ENCODE measurements around the gene FOSL2. TPM values are rescaled to one million over a fixed set of nuclear protein-coding genes. Genes with fewer than 3 reads are reported as not detected.

Gene FOSL2
- polyA plus RNA-seq, 1 donor from 2014 or later, result 0.50 TPM

- Mint-ChIP-seq H3K27ac (no peak overlapping the region), H3K4me1 (peaks cover 0 to 1% (median 0%) of the 10 kb centered on the region in 3 donors), H3K4me3 (no peak overlapping the region), H3K9me3 (no peaks in the 10 kb centered on the region), H3K27me3 (peaks cover 2% of the 10 kb centered on the region), H3K36me3 (no peaks in the 10 kb centered on the region)
Measured at GRCh38 chr2:28404086-28404485, 11.4 kb downstream of the FOSL2 start.

GRCh38 chr2:28405537-28405936 is 12.9 kb downstream of the FOSL2 start:
- peak overlapping the region in 1 of 3 donors; percentile 59 for H3K27ac Mint-ChIP-seq
- no peaks in the 10 kb centered on the region for H3K36me3 Mint-ChIP-seq
- H3K4me1 Mint-ChIP-seq, result peaks cover 0 to 3% (median 1%) of the 10 kb centered on the region in 3 donors
- H3K9me3 Mint-ChIP-seq, result no peaks in the 10 kb centered on the region
- peaks cover 5% of the 10 kb centered on the region for H3K27me3 Mint-ChIP-seq
- no peak overlapping the region for H3K4me3 Mint-ChIP-seq

- Mint-ChIP-seq H3K27ac (peak overlapping the region in 1 of 3 donors; percentile 76), H3K9me3 (no peaks in the 10 kb centered on the region), H3K36me3 (no peaks in the 10 kb centered on the region), H3K4me1 (peaks cover 0 to 5% (median 1%) of the 10 kb centered on the region in 3 donors), H3K27me3 (peaks cover 5% of the 10 kb centered on the region), H3K4me3 (no peak overlapping the region)
Measured at GRCh38 chr2:28406276-28407096, 13.8 kb downstream of the FOSL2 start.

GRCh38 chr2:28407131-28407975 is 14.7 kb downstream of the FOSL2 start:
- Mint-ChIP-seq H3K4me3 (no peak overlapping the region), H3K4me1 (peaks cover 0 to 5% (median 1%) of the 10 kb centered on the region in 3 donors), H3K9me3 (no peaks in the 10 kb centered on the region), H3K27me3 (peaks cover 2% of the 10 kb centered on the region), H3K27ac (peak overlapping the region in 1 of 3 donors; percentile 76), H3K36me3 (no peaks in the 10 kb centered on the region)

GRCh38 chr2:28407976-28408690 is 15.5 kb downstream of the FOSL2 start:
- Mint-ChIP-seq H3K27ac (peak overlapping the region in 1 of 3 donors; percentile 27), H3K36me3 (no peaks in the 10 kb centered on the region), H3K4me1 (peaks cover 0 to 5% (median 1%) of the 10 kb centered on the region in 3 donors), H3K27me3 (peaks cover 2% of the 10 kb centered on the region), H3K9me3 (no peaks in the 10 kb centered on the region), H3K4me3 (no peak overlapping the region)

- H3K4me3 Mint-ChIP-seq, result no peak overlapping the region
- peaks cover 0 to 5% (median 1%) of the 10 kb centered on the region in 3 donors for H3K4me1 Mint-ChIP-seq
- peaks cover 2% of the 10 kb centered on the region for H3K27me3 Mint-ChIP-seq
- no peaks in the 10 kb centered on the region for H3K36me3 Mint-ChIP-seq
- peak overlapping the region in 2 of 3 donors; percentile 82 to 95 for H3K27ac Mint-ChIP-seq
- H3K9me3 Mint-ChIP-seq, result no peaks in the 10 kb centered on the region
Measured at GRCh38 chr2:28408764-28409599, 16.3 kb downstream of the FOSL2 start.

- H3K9me3 Mint-ChIP-seq, result no peaks in the 10 kb centered on the region
- H3K4me3 Mint-ChIP-seq, result no peak overlapping the region
- peaks cover 0 to 7% (median 1%) of the 10 kb centered on the region in 3 donors for H3K4me1 Mint-ChIP-seq
- no peaks in the 10 kb centered on the region for H3K36me3 Mint-ChIP-seq
- H3K27ac Mint-ChIP-seq, result peak overlapping the region in 2 of 3 donors; percentile 32 to 64
- peaks cover 2% of the 10 kb centered on the region for H3K27me3 Mint-ChIP-seq
Measured at GRCh38 chr2:28411166-28411755, 18.6 kb downstream of the FOSL2 start.

GRCh38 chr2:28411956-28412609 is 19.4 kb downstream of the FOSL2 start:
- Mint-ChIP-seq H3K9me3 (no peaks in the 10 kb centered on the region), H3K4me3 (no peak overlapping the region), H3K27ac (no peak overlapping the region), H3K36me3 (no peaks in the 10 kb centered on the region), H3K4me1 (peaks cover 0 to 7% (median 1%) of the 10 kb centered on the region in 3 donors), H3K27me3 (peaks cover 2% of the 10 kb centered on the region)

GRCh38 chr2:28412625-28413151 is 20.0 kb downstream of the FOSL2 start:
- peaks cover 0 to 7% (median 1%) of the 10 kb centered on the region in 3 donors for H3K4me1 Mint-ChIP-seq
- peaks cover 2% of the 10 kb centered on the region for H3K27me3 Mint-ChIP-seq
- H3K4me3 Mint-ChIP-seq, result no peak overlapping the region
- H3K36me3 Mint-ChIP-seq, result no peaks in the 10 kb centered on the region
- H3K27ac Mint-ChIP-seq, result no peak overlapping the region
- H3K9me3 Mint-ChIP-seq, result no peaks in the 10 kb centered on the region

- peaks cover 2% of the 10 kb centered on the region for H3K27me3 Mint-ChIP-seq
- H3K9me3 Mint-ChIP-seq, result no peaks in the 10 kb centered on the region
- H3K36me3 Mint-ChIP-seq, result no peaks in the 10 kb centered on the region
- H3K27ac Mint-ChIP-seq, result no peak overlapping the region
- no peak overlapping the region for H3K4me3 Mint-ChIP-seq
- peaks cover 0 to 7% (median 1%) of the 10 kb centered on the region in 3 donors for H3K4me1 Mint-ChIP-seq
Measured at GRCh38 chr2:28413152-28413898, 20.7 kb downstream of the FOSL2 start.

GRCh38 chr2:28413899-28414295 is 21.2 kb downstream of the FOSL2 start:
- Mint-ChIP-seq H3K27me3 (peaks cover 2% of the 10 kb centered on the region), H3K27ac (no peak overlapping the region), H3K36me3 (no peaks in the 10 kb centered on the region), H3K4me1 (peaks cover 0 to 7% (median under 1%) of the 10 kb centered on the region in 3 donors), H3K9me3 (no peaks in the 10 kb centered on the region), H3K4me3 (no peak overlapping the region)

GRCh38 chr2:28414583-28414982 is 21.9 kb downstream of the FOSL2 start:
- no peak overlapping the region for H3K27ac Mint-ChIP-seq
- H3K36me3 Mint-ChIP-seq, result no peaks in the 10 kb centered on the region
- H3K9me3 Mint-ChIP-seq, result no peaks in the 10 kb centered on the region
- H3K27me3 Mint-ChIP-seq, result no peaks in the 10 kb centered on the region
- no peak overlapping the region for H3K4me3 Mint-ChIP-seq
- peaks cover 0 to 7% (median 0%) of the 10 kb centered on the region in 3 donors for H3K4me1 Mint-ChIP-seq
